ELF-1 (cell line): ENCODE results near the gene MCF2L.

Source experiments
- DNase-seq: peaks from one replicate; pipeline ENCODE4 v3.0.0-alpha.2; 2016; ENCODE audit warnings: low read depth, low spot score

Gene MCF2L

DNA sequence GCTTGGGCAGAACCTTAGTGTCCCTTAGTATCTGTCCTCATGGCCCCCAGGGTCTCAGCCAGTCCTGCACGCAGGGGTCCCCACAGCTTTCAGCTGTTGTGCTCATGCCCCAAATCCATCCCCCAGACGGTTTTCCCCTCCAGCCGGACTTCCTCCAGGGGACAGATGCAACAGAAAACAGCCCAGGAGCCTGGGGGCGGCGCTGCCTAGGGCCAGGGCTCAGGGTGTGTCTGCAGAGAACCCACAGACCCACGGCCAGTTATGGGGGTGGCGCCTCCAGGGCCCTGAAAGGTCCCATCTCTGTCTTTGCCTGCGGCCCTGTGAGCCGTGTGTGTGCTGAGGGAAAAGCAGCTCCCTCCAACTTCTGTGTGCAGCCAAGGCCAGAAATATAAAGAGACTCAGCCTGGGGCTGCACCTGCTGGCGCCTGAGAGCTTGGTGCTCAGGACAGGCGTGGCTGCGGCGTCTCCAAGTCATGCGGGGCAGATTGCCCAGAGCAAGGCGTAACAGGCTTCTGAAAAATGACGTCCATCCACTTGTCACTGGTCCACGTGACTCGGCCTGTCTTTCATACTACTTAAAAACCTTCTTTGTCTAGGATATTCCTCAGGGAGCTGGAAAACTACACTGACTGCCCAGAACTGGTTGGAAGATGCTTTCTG is 114.5 kb downstream of the MCF2L start:
- DNase-seq: peak; percentile 23

GRCh38 chr13:113084094-113084942 is 115.3 kb downstream of the MCF2L start:
- no peak for DNase-seq

DNA sequence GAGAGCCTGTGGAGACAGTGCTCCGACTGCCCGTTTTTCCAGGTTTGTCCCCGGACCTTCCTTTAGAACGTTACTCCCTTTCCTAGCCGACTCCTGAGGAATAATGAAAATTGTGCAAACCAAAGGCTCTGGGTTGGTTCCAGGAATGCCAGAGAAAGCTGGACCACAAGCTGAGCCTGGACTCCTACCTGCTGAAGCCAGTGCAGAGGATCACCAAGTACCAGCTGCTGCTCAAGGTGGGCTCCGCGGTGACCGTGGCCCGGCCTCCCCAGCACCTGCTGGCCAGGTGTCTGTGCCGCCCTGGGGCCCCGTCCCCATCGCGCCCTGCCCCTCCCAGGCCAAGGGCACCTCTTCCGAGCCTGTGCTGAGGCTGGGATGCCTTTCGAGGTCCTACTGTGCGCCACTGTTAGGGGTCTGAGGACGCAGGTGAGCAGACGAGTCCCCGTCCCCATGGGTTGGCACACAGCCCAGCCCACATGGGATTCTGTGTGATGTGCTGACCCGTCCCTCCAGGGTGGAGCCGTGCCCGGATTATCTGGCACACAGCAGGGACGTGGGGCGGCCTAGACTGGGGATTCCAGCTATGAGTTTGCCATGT is 116.0 kb downstream of the MCF2L start:
- DNase-seq: no peak

- peak; percentile 68 for DNase-seq
Measured at GRCh38 chr13:113086031-113086750, 117.2 kb downstream of the MCF2L start.

- no peak for DNase-seq
Measured at GRCh38 chr13:113086991-113087922, 118.2 kb downstream of the MCF2L start.

- no peak for DNase-seq
Measured at GRCh38 chr13:113087923-113088690, 119.1 kb downstream of the MCF2L start.

DNA sequence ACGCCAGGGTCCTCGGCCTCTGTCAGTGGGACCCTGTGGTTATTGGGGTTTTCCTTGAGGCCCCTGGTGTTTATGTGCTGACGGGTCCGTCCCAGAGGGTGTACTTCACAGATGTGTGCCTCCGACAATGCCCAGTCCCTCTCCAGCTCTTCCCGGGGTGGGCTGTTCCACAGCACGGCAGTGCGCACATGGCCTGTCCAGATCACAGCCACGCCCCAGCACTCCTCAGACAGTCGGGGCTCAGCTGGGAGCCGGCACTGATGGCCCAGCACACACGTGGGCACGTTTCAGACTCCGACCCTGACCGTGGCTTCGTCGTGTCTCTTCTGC is 119.6 kb downstream of the MCF2L start:
- no peak for DNase-seq

- DNase-seq: peak; percentile 29
Measured at GRCh38 chr13:113089693-113090414, 120.8 kb downstream of the MCF2L start.

- DNase-seq: peak; percentile 27
Measured at GRCh38 chr13:113090415-113090770, 121.4 kb downstream of the MCF2L start.

- DNase-seq: no peak
Measured at GRCh38 chr13:113090806-113091205, 121.8 kb downstream of the MCF2L start.

- DNase-seq: no peak
Measured at GRCh38 chr13:113091211-113091771, 122.3 kb downstream of the MCF2L start.

GRCh38 chr13:113091891-113092775 is 123.1 kb downstream of the MCF2L start:
- DNase-seq: no peak

DNA sequence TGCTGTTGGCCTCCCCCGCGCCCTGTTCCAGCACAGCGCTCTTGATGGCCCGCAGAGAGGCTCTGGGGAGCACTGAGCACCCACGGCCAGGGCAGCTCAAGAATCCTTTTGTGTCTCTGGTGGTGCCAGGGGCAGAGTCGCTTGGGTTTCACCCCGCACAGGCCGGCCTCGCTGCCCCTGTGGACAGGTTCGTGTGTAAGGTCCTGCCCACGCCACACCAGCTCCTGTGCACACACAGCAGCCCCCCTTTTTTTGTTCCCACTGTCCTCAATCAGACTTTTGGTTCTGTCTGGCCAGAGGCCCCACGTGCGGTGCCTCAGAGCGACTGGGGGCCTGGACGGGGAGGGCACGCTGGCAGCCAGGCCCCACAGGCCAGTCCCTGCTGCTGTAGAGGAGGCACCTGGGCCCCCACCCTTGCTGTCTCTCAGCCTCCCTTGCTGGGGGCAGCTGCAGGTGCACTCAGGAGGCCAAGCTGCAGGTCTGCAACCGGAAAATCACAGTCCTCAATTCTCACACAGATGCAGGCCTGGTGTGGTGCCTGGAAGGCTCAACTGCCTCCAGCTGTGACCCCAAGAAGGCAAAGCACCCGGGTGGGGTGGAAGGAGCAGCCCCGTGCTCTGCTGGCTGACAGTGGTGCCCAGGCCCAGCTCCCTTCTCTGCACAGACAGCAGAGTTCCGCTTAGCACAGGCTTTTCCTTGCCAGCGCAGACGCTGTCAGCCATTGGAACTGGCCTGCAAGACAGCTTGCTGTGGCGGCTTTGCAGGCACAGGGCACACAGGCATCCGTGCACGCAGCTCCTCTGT is 124.0 kb downstream of the MCF2L start:
- DNase-seq: no peak

DNA sequence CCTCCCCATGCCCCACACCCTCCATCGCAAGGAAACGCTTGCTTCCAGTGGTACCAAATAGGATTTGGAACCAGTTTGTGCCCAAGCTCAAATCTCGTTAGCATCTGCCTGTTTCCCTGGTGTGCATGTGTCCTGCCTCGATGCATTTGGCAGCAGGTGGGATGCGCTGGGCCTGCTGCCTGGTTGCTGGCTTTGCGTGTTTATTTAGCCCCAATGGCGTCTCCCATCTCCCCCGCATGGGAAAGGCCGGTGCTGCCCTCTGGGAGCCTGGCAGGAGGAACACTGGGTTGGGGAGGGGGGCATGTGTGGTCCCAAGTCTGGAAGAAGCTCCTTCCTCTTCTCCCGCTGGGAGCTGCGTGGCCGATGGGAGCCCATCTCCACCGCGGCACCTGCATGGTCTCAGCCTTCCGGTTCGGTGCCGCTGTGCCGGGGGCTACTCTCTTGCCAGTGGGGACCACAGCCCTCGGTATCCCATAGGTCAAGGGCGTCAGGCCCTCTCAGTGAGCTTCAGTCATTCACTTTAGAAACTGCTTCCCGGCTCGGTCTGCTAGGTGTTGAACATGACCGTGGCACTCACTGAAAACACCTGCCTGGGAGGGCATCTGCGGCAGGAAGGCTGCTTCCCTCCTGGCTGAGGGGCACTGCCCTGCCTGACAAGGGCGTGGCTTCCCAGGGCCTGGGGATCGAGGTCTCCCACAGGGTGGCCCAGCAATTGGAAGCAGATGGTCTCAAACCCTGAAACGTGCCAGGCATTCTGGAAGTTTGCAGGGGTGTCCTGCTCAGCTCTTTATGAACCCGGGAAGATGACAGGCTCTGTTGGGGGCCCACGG is 124.8 kb downstream of the MCF2L start:
- DNase-seq: no peak

DNA sequence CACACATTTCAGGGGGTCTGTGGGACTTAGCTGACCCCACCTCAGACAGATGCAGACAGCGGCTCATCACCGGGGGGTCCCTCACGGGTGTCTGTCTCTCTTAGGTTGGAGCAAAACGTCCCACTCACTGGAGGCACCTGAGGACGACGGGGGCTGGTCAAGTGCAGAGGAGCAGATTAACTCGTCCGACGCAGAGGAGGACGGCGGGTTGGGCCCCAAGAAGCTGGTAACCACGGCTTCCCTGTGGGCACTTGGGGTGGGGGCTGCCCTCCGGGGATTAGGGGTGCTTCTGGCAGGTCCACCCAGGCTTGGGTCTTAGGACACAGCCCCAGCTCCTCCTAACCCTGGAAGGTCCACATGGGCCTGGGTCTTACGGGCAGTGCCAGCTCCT is 125.4 kb downstream of the MCF2L start:
- DNase-seq: no peak

- no peak for DNase-seq
Measured at GRCh38 chr13:113095146-113096051, 126.4 kb downstream of the MCF2L start.
